GM23338 (cell line): ENCODE data around the gene SMOC2. TPM values are rescaled to one million over a fixed set of nuclear protein-coding genes. Genes with fewer than 3 reads are reported as not detected.

Experiments used
- ATAC-seq: fragments of 200-7000 bp; cut with Tn5 transposase; 3 replicates; pipeline ENCODE4 v1.9.1; 2020
- DNase-seq: peaks from one replicate; pipeline ENCODE4 v3.0.0-alpha.2; 2015; ENCODE audit warnings: low spot score
- H2AFZ ChIP-seq: fragments of 200-600 bp; sonication (generic); 2 replicates; pipeline ENCODE4 v1.8.0; 2016; ENCODE audit warnings: antibody characterized with exemption, mild to moderate bottlenecking, moderate library complexity
- H3F3A ChIP-seq: fragments of 200-600 bp; sonication (generic); replicated peaks from 2 replicates; pipeline ENCODE4 v1.8.0; 2017; ENCODE audit warnings: antibody characterized with exemption, mixed run types, low read depth
- H3K27ac ChIP-seq: fragments of 200-600 bp; sonication (generic); 2 replicates; pipeline ENCODE4 v1.6.1; 2016; ENCODE audit warnings: low read depth
- H3K27me3 ChIP-seq: fragments of 200-600 bp; sonication (generic); 2 replicates; pipeline ENCODE4 v1.8.0; 2016; ENCODE audit warnings: mild to moderate bottlenecking, mixed run types, moderate library complexity; ENCODE audit not compliant: insufficient read depth
- H3K36me3 ChIP-seq: fragments of 200-600 bp; sonication (generic); 2 replicates; pipeline ENCODE4 v1.8.0; 2016; ENCODE audit warnings: mild to moderate bottlenecking; ENCODE audit not compliant: insufficient read depth
- H3K4me1 ChIP-seq: fragments of 200-600 bp; sonication (generic); 2 replicates; pipeline ENCODE4 v1.8.0; 2016; ENCODE audit warnings: mild to moderate bottlenecking, moderate library complexity; ENCODE audit not compliant: insufficient read depth
- H3K4me2 ChIP-seq: fragments of 200-600 bp; sonication (generic); 2 replicates; pipeline ENCODE4 v1.7.1; 2017; ENCODE audit warnings: mixed run types
- H3K4me3 ChIP-seq: fragments of 200-600 bp; sonication (generic); 2 replicates; pipeline ENCODE4 v1.6.1; 2016; ENCODE audit warnings: mixed run types
- H3K79me2 ChIP-seq: fragments of 200-600 bp; sonication (generic); replicated peaks from 2 replicates; pipeline ENCODE4 v1.8.0; 2017; ENCODE audit warnings: mild to moderate bottlenecking; ENCODE audit not compliant: insufficient read depth
- H3K9me2 ChIP-seq: fragments of 200-600 bp; sonication (generic); 2 replicates; pipeline ENCODE4 v1.8.0; 2017; ENCODE audit not compliant: insufficient read depth
- H4K20me1 ChIP-seq: fragments of 200-600 bp; sonication (generic); replicated peaks from 2 replicates; pipeline ENCODE4 v1.8.0; 2017; ENCODE audit warnings: mild to moderate bottlenecking; ENCODE audit not compliant: insufficient read depth
- H3K27ac Mint-ChIP-seq: 2 replicates; pipeline ENCODE4 v1.8.0; 2020; ENCODE audit warnings: inconsistent platforms, mild to moderate bottlenecking, moderate library complexity, mixed read lengths
- H3K27me3 Mint-ChIP-seq: 3 replicates; pipeline ENCODE4 v1.8.0; 2022; ENCODE audit warnings: low read depth, mild to moderate bottlenecking, moderate library complexity, mixed read lengths, inconsistent platforms; ENCODE audit not compliant: insufficient read depth, poor library complexity
- H3K36me3 Mint-ChIP-seq: 3 replicates; pipeline ENCODE4 v1.8.0; 2021; ENCODE audit warnings: low read depth, mild to moderate bottlenecking, inconsistent platforms, moderate library complexity, mixed read lengths
- H3K4me1 Mint-ChIP-seq: 3 replicates; pipeline ENCODE4 v1.8.0; 2020; ENCODE audit warnings: mild to moderate bottlenecking, inconsistent platforms, mixed read lengths
- H3K4me3 Mint-ChIP-seq: 3 replicates; pipeline ENCODE4 v1.8.0; 2021; ENCODE audit warnings: moderate library complexity, mild to moderate bottlenecking, inconsistent platforms, mixed read lengths
- H3K9me3 Mint-ChIP-seq: 3 replicates; pipeline ENCODE4 v1.8.0; 2020; ENCODE audit warnings: moderate library complexity, mild to moderate bottlenecking, inconsistent platforms, mixed read lengths
- CTCF ChIP-seq, 2 experiments: fragments of 200-600 bp in 1 of 2; sonication (generic) in 1 of 2; conservative IDR thresholded peaks; 2 replicates each; pipeline versions ENCODE4 v1.5.1 to v1.6.1; 2016 to 2017; ENCODE audit warnings: antibody characterized with exemption in 2 of 2, low read depth in 2 of 2, mild to moderate bottlenecking in 2 of 2, moderate library complexity in 1 of 2
- EZH2 ChIP-seq: fragments of 200-600 bp; sonication (generic); IDR thresholded peaks from one replicate; pipeline ENCODE4 v1.8.0; 2017; ENCODE audit warnings: antibody characterized with exemption, mild to moderate bottlenecking, low read depth; ENCODE audit not compliant: unreplicated experiment
- EZH2phosphoT487 ChIP-seq: fragments of 200-600 bp; sonication (generic); IDR thresholded peaks from one replicate; pipeline ENCODE4 v1.8.1; 2018; ENCODE audit warnings: antibody characterized with exemption; ENCODE audit not compliant: unreplicated experiment
- JUNB ChIP-seq: IDR thresholded peaks from one replicate; pipeline ENCODE4 v1.6.1; 2016; ENCODE audit warnings: antibody characterized with exemption; ENCODE audit not compliant: unreplicated experiment
- NANOG ChIP-seq: IDR thresholded peaks from 2 replicates; pipeline ENCODE4 v1.6.1; 2016; ENCODE audit warnings: antibody characterized with exemption, borderline replicate concordance
- ZNF331 ChIP-seq: fragments of 250-450 bp; sonication (Bioruptor Pico); IDR thresholded peaks from 2 replicates; pipeline ENCODE4 v1.5.0; 2020; ENCODE audit warnings: low read depth, mild to moderate bottlenecking, moderate library complexity
- ZNF462 ChIP-seq: fragments of 250-450 bp; sonication (Bioruptor Pico); IDR thresholded peaks from 2 replicates; pipeline ENCODE4 v1.5.0; 2020; ENCODE audit warnings: mild to moderate bottlenecking, moderate library complexity
- polyA plus RNA-seq: library from polyadenylated mRNA; unstranded; fragments of >200 nt; fragmentation: Nextera tagmentation; extraction: Ambion mirVana; gene quantifications from 2 replicates; pipeline ENCODE4 v1.2.1, GENCODE V29; 2016
- total RNA-seq: library from RNA; depleted of rRNA; stranded (reverse); fragments of >200 nt; shearing (Covaris generic); gene quantifications from 2 replicates; pipeline ENCODE4 v1.2.3, GENCODE V29; 2014

SMOC2 gene
- total and polyA plus RNA-seq, 2 experiments from 2014 or later, result 4.3 to 6.5 TPM

DNA sequence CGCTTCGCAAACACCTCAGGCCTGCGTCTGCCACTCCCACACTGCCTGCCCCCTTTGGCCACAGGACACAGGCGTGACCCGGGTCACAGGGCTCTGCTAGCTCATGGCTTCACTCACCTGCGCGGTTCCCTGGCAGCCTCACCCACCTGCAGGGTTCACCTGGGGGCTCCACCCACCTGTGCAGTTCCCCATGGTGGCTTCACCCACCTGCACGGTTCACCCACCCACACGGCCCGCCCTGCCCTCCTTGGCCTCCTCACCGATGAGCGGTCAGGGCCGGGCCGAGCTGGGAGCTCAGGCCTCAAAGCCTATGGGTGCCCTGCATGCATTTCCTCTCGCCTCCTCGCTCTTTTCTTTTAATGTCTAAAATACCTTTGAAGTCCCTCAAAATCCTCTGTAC, 54.7 kb downstream of the SMOC2 start:
- no peak for ATAC-seq
- H3K27ac ChIP-seq, result no peak overlapping the region
- no peaks in the 10 kb centered on the region for H3K36me3 Mint-ChIP-seq
- H3K4me1 Mint-ChIP-seq, result peaks cover 22% of the 10 kb centered on the region
- TF ChIP-seq JUNB (no peak), CTCF (conservative IDR thresholded peaks at IDR 0.05; ENCODE audit: low read depth in 2 of 2) (no peak), NANOG (no peak), EZH2phosphoT487 (no peak), EZH2 (no peak), ZNF462 (CRISPR knock-in tag) (no peak), ZNF331 (no peak)
- H3K36me3 ChIP-seq, result no peaks in the 10 kb centered on the region
- no peaks in the 10 kb centered on the region for H3K9me2 ChIP-seq
- H2AFZ ChIP-seq, result no peak overlapping the region
- peaks cover 4% of the 10 kb centered on the region; the same call in 1 of the 2 replicates for H3K4me1 ChIP-seq
- no peak overlapping the region for H3K4me3 Mint-ChIP-seq
- H3F3A ChIP-seq, result no peaks in the 10 kb centered on the region
- no peak for DNase-seq
- H3K9me3 Mint-ChIP-seq, result no peaks in the 10 kb centered on the region
- no peak overlapping the region for H3K4me2 ChIP-seq
- H3K4me3 ChIP-seq, result no peak overlapping the region
- no peaks in the 10 kb centered on the region for H4K20me1 ChIP-seq
- no peaks in the 10 kb centered on the region for H3K27me3 ChIP-seq
- H3K27me3 Mint-ChIP-seq, result peaks cover 3% of the 10 kb centered on the region
- no peak overlapping the region for H3K27ac Mint-ChIP-seq
- H3K79me2 ChIP-seq, result no peaks in the 10 kb centered on the region
